AG10803 (cell line): ENCODE results near the gene OGFOD2.

Source experiments
- DNase-seq: peaks from one replicate; pipeline ENCODE4 v3.0.0; 2010; ENCODE audit warnings: low read depth
- H3K4me3 ChIP-seq: 2 replicates; pipeline ENCODE4 v1.5.1; 2011; ENCODE audit warnings: mild to moderate bottlenecking, low read length, control low read depth
- TF ChIP-seq, protein P1 (sequence below): conservative IDR thresholded peaks from 2 replicates; pipeline ENCODE4 v1.5.1; 2011; ENCODE audit warnings: mild to moderate bottlenecking, low read length, control low read depth, inconsistent platforms

Gene OGFOD2

DNA sequence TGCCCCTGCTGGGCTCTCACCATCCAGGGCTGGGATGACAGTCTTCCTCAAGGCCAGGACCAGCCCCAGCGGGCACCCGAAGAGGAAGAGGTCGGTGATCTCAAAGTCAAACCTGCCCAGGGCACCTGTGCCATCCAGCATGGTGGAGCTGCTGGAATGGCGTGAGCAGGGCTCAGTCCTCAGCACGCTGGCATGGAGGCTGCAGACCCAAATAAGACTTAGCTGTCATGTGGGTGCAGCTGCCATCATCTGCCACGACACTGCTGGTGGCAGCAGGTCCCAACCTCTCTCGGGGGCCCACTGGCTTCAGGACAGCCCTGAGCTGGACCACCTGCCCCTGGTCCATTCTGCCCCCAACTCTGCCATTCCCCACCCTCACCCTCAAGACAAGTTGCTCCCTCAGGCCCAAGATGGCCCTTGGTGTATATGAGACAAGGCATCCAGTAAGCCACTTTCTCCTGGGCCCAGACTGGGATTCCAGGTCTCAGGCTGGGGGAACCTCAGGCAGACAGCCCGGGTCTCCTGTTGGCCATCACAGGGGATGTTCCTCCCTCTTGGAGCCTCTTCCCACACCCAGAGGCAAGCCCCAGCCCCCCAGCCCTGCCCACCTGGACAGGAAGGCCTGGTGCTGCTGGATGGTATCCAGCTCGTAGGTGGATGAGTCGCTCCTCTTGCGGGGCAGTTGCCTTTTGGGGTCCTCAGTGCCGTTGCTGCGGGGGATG, 19.9 kb downstream of the OGFOD2 start:
- no peak for DNase-seq
- no peak overlapping the region for H3K4me3 ChIP-seq
- TF ChIP-seq, protein P1, sequence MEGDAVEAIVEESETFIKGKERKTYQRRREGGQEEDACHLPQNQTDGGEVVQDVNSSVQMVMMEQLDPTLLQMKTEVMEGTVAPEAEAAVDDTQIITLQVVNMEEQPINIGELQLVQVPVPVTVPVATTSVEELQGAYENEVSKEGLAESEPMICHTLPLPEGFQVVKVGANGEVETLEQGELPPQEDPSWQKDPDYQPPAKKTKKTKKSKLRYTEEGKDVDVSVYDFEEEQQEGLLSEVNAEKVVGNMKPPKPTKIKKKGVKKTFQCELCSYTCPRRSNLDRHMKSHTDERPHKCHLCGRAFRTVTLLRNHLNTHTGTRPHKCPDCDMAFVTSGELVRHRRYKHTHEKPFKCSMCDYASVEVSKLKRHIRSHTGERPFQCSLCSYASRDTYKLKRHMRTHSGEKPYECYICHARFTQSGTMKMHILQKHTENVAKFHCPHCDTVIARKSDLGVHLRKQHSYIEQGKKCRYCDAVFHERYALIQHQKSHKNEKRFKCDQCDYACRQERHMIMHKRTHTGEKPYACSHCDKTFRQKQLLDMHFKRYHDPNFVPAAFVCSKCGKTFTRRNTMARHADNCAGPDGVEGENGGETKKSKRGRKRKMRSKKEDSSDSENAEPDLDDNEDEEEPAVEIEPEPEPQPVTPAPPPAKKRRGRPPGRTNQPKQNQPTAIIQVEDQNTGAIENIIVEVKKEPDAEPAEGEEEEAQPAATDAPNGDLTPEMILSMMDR = no peak

DNA sequence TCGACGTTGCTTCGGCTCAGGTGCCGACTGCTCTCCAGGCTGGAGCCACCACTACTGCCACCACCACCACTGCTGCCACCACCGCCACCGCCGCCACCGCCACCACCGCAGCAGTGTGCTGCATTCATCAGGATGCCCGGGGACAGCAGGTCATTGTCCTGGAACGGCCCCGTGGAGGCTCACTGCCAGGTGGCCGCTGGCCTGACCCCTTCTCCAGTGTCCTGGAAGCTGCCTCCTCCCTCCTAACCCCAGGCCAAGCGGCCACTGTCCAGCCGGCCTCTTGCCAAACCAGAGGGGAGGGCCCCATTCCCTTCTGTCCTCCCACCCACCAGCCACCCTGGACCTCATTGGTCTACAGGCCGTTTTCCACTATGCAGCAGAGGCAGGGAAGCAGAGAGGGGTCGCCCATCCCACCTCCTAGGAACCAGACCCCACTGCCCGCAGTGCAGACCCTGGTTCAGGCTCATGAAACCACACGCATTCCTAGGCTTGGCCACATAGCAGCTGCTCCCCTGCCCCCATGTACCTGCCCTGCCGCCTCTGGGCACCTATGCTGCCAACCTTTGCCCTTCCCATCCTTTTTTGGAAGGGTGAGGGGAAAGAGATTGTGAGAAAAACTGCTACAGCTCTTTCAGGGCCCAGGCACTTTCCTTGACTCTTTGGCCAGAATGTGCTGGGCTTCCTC, 20.6 kb downstream of the OGFOD2 start:
- TF ChIP-seq, protein P1 = no peak
- no peak overlapping the region for H3K4me3 ChIP-seq

DNA sequence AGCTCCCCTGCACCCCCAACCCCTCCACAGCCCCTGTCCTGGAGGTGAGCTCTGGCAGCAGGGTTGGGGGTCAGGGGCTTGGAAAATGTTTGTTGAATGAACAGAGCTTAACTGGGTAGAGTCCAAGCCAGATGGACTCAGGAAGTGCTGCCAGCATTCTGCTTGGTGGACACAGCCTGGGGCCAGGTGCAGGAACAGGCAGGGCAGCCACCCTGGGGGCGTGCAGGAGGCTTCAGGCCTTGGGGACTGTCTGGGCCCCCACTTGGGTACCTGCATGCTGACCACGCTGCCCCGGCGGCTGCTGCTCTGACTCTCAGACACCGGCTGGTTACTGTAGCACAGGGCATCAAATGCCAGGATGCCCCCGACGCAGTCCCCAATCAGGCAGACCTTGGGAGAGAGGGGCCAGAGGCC, 21.2 kb downstream of the OGFOD2 start:
- DNase-seq = no peak
- TF ChIP-seq, protein P1 = no peak
- no peak overlapping the region for H3K4me3 ChIP-seq

More for the DNA sequence above, 20.6 kb downstream of the OGFOD2 start:
- DNase-seq = no peak

DNA sequence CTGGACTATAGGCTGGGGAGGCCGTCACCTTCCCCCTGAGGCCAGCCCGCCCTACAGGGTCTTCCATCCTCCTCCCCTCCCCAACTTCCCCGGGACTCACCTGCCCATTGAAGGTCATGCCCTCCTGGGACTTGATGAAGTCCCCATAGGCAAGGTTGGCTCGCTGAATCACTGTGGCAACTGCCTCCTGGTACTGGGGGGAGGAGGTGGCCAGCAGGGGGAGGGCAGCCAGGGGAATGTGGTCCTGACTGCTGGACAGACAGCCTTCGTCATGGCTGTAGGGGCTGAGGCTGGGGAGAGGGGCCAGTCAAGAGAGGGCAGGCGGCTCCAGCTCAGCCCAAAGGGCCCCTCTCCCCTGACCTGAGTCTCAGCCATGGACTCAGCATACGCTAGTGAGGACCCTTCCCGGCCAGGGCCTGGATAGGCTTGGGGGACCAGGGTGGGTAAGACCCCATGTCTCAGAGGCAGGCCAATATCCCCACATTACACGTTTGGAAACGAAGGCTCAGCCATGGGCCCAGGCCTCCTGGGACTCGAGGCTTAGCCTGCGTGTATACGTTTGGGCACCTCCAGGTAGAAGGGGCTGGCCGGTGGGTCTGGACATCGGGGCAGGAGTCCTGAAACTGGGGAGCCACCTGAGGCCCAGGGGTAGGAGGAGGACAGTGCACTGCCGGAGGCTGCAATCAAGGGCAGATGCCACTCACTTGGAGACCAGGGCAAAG, 21.7 kb downstream of the OGFOD2 start:
- no peak for DNase-seq
- TF ChIP-seq, protein P1 = no peak
- H3K4me3 ChIP-seq = no peak overlapping the region

DNA sequence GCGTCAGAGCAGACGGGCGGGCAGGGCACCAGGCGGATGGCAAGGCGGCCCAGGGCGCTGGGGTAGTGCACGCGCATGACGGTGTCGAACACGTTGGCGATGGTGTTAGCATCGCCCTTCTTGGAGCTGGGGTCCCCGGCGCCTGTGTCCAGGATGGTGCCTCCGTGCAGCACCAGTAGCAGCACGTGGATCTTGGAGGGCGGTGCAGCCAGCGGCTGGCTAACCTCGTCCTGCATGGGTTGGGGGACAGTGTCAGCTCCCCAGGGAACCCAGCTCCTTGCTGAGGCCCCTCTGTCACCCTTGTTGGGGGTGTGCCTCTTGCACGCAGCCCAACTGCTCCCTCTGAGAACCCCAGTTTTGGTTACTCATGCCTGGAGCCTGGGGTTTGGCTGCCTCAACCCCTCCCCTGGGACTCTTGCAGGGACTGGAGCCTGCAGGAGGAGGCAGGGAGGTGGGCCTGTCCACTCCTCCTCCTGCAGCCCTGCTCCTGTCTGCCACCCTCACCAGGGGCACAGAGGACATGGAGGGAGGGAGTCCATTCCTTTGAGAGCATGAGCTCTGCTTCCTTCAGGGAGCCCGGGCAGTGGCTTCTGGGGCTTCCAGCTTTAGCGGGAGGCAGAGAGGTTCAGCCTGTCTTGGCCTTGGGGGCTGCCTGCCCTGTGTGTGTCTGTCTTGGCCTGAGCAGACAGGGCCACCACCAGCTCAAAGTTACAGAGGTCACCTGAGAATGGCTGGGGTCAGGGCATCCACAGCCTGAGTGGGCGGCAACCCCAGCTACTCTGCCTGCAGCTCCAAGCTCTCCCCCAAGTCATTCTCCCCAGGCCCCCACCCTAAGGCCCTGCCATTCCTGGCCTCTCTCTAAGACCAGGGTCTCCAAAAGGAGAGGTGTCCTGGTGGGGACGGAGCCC, 22.6 kb downstream of the OGFOD2 start:
- TF ChIP-seq, protein P1 = no peak
- H3K4me3 ChIP-seq = no peak overlapping the region
- no peak for DNase-seq

DNA sequence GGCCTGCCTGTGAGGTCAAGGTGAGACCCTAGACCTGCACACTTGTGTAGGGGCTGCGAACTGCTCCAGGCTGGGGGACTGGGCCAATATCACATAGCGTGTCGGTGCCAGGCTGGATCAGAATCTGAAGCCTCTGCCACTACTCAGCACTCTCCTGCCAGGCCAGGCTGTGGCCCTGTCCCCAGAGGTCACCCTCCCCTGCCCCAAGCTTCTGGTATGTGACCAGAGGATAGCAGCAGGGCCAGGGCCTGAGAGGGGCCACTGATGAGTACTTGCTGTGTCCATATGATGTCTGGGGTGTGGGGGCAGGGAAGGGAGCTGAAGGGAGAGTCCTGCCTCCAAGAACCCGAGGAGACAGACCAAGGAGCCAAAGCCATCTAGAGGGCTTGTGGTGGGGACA, 23.3 kb downstream of the OGFOD2 start:
- TF ChIP-seq, protein P1 = no peak
- DNase-seq = no peak
- no peak overlapping the region for H3K4me3 ChIP-seq
